A549 treated with Hydrocortisone at 1 μM for 4 hours (cell line): ENCODE measurements around the gene S100A14. TPM values are rescaled to one million over a fixed set of nuclear protein-coding genes. Genes with fewer than 3 reads are reported as not detected.

Source experiments
- total RNA-seq: library from RNA; stranded (reverse); fragments of 200-300 nt; extraction: Qiagen RNA extraction; gene quantifications from 5 replicates; pipeline ENCODE4 v1.2.3, GENCODE V29; 2022

S100A14 gene
- total RNA-seq = 0.14 to 0.82 TPM (median 0.52 TPM) in 5 replicates

GRCh38 chr1:153616144-153616916 lies at the start of gene S100A14:
S100A14 (minus strand) TSS chr1:153616325; CDS start chr1:153615858, 467 bp downstream.

DNA sequence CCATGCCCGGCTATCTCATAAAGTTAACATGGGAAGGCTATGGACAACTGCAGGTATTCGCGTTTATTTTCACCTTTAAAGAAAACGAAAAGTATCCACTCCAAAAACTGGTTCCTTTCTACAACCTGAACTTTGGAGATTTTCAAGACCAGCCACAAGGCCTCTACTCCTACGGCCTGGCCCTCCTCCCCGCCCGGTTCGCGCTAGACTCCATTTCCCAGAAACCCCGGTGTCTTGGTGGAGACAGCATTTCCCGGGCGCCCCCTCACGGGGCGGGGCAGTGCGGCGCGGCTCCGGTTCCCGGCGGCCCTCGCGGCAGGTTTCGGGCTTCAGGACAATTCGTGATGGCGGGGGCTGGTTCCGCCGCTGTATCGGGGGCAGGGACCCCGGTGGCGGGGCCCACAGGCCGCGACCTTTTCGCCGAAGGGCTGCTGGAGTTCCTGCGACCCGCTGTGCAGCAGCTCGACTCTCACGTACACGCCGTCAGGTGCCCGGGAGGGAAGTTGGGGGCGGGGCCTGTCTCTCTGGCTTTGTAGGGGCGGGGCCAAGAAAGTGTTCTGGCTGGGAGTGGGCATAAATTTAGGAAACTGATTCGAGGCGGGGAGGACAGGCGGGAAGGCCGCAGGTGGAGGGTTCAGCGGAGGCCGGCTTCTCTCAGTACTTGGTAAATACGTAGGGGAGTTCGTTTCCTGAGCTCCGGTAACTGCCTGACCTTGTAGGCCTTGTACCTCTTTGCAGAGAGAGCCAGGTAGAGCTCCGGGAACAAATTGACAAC lies 42.5 kb upstream of the S100A14 start, which contains the start of gene SNAPIN:
Gene SNAPIN (plus strand): TSS at position 304 of the 775 bp plus-strand sequence. CDS start 41 bp downstream, at position 345.

GRCh38 chr1:153633754-153634665 lies 17.9 kb upstream of the S100A14 start, which contains the start of gene CHTOP:
CHTOP (plus strand) TSS chr1:153634066; CDS start chr1:153636589, 2,523 bp downstream.

DNA sequence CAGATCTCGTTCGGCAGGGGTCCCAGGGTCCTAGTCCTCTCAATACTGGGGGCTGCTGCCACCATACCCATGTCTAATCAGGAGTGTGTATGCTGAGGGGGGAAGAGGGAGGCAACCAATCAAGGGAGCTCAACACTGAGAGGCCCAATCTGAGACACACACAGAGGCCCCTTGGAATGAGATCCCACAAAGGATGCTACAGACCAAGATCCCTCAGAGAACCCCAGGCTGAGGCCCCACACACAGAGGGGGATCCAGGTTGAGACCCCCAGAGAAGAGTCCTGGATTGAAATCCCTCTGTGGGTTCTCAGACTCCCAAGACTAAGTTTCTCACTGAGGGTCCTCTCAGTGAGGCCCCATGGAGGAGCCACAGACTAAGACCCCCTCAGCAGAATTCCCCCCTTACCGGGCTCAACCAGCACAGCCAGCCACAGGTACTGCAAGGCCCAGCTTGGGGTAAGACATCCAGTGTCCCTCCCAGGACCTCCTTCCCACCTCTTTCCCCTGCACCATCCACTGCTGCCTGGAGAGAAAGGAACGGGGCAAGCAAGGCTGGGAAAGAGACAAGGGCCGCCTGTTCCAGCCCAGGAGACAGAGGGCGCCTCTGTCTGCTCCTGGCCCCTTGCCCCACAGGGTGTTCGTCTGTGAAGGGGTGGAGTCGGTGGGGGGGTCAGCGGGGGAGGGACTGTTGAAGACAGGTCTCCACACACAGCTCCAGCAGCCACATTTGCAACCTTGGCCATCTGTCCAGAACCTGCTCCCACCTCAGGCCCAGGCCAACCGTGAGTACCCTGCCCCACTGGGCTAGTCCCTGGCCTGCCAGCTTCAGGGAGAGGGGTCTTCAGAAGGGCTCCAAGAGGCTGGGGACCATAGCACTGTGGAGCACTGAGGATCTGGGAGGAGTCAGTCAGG lies 11.8 kb upstream of the S100A14 start, which contains the start of gene S100A1:
Gene S100A1 (plus strand): TSS at position 720 of the 912 bp plus-strand sequence. CDS start 2,088 bp downstream, outside the sequence.

GRCh38 chr1:153626904-153627714 lies 11.0 kb upstream of the S100A14 start, which contains the start of gene S100A13:
S100A13 (minus strand) TSS chr1:153627505; CDS start chr1:153626472, 1,033 bp downstream.

GRCh38 chr1:153612755-153613331 lies 3.3 kb downstream of the S100A14 start, which contains the start of gene S100A16:
S100A16 (minus strand) TSS chr1:153613137; CDS start chr1:153608151, 4,986 bp downstream.

DNA sequence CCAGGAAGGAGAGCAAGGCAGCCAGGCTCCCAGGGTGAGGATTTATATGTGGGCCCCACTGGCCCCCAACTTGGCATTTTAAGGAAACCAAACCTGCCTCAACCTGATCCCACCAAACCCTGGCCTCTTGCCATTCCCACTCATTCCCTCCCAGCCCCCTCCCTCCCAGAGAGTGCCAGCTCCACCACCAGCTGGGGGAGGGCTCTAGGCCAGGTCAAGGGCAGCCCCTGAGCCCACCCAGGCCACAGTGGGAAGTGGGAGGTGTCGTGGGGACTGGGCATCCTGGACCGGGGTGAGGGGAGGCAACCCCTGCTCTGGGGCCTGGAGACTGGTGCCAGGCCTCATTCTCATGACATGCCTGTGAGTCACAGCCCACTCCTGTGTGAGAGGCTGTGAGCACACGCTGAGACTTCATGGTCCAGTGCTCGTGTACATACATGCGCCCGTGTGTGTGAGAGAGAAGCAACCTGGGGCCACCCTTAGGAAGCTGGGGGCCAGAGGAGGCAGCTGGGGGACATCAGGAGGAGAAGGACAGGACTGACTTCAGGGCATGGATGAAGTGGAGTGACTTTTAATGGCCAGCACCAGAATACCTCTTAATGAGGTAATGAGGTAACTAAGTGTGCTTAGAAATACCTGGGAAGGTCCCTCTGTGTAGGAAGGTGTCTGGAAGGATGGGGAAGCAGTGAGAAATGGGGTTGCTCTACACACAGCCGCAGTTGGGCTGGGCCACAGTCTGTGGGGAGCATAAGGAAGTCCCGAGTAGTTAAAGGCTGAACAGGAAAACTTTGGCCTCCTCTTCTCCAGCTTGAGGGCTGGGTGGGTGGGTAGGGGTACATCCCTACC lies 50.4 kb downstream of the S100A14 start, which contains the start of gene S100A2:
Gene S100A2 (minus strand): TSS at position 316 of the 846 bp plus-strand sequence. CDS start 1,967 bp downstream, outside the sequence.

Other genes starting within 250 kb of the S100A14 start
- gene S100A12, start 240.7 kb downstream of the S100A14 start, total RNA-seq = not detected in 5 replicates
- gene S100A8, start 225.3 kb downstream of the S100A14 start, total RNA-seq = not detected in 5 replicates
- not detected in 5 replicates for gene S100A7A, start 199.8 kb downstream of the S100A14 start, total RNA-seq
- not detected in 5 replicates for gene S100A7, start 155.7 kb downstream of the S100A14 start, total RNA-seq
- gene S100A6, start 80.3 kb downstream of the S100A14 start, total RNA-seq = 2,973 to 4,069 TPM (median 3,618 TPM) in 5 replicates
- 0.64 to 1.2 TPM (median 0.83 TPM) in 5 replicates for gene S100A5, start 75.4 kb downstream of the S100A14 start, total RNA-seq
- 1,517 to 1,961 TPM (median 1,696 TPM) in 5 replicates for gene S100A4, start 70.5 kb downstream of the S100A14 start, total RNA-seq
- gene S100A3, start 67.1 kb downstream of the S100A14 start, total RNA-seq = 107 to 126 TPM (median 115 TPM) in 5 replicates
- gene S100A2, start 50.5 kb downstream of the S100A14 start, total RNA-seq = 19.0 to 37.7 TPM (median 28.0 TPM) in 5 replicates
- gene S100A16, start 3.2 kb downstream of the S100A14 start, total RNA-seq = 487 to 581 TPM (median 545 TPM) in 5 replicates
- 155 to 191 TPM (median 185 TPM) in 5 replicates for gene S100A13, start 11.2 kb upstream of the S100A14 start, total RNA-seq
- 0.61 to 1.1 TPM (median 0.83 TPM) in 5 replicates for gene S100A1, start 12.1 kb upstream of the S100A14 start, total RNA-seq
- 75.2 to 85.0 TPM (median 76.0 TPM) in 5 replicates for gene CHTOP, start 17.7 kb upstream of the S100A14 start, total RNA-seq
- 53.6 to 62.1 TPM (median 59.1 TPM) in 5 replicates for gene SNAPIN, start 42.4 kb upstream of the S100A14 start, total RNA-seq
- gene ILF2, start 54.7 kb upstream of the S100A14 start, total RNA-seq = 260 to 307 TPM (median 274 TPM) in 5 replicates
- 1.6 to 2.5 TPM (median 1.9 TPM) in 5 replicates for gene NPR1, start 62.4 kb upstream of the S100A14 start, total RNA-seq
- 18.7 to 21.0 TPM (median 20.5 TPM) in 5 replicates for gene INTS3, start 111.7 kb upstream of the S100A14 start, total RNA-seq
- gene SLC27A3, start 159.1 kb upstream of the S100A14 start, total RNA-seq = 0.84 to 1.8 TPM (median 1.0 TPM) in 5 replicates